ENCODE measurements around the gene ANKRD10.

GRCh38 chr13:110832205-110832479 lies 82.7 kb downstream of the ANKRD10 start:
- TF ChIP-seq, protein P1, sequence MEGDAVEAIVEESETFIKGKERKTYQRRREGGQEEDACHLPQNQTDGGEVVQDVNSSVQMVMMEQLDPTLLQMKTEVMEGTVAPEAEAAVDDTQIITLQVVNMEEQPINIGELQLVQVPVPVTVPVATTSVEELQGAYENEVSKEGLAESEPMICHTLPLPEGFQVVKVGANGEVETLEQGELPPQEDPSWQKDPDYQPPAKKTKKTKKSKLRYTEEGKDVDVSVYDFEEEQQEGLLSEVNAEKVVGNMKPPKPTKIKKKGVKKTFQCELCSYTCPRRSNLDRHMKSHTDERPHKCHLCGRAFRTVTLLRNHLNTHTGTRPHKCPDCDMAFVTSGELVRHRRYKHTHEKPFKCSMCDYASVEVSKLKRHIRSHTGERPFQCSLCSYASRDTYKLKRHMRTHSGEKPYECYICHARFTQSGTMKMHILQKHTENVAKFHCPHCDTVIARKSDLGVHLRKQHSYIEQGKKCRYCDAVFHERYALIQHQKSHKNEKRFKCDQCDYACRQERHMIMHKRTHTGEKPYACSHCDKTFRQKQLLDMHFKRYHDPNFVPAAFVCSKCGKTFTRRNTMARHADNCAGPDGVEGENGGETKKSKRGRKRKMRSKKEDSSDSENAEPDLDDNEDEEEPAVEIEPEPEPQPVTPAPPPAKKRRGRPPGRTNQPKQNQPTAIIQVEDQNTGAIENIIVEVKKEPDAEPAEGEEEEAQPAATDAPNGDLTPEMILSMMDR (IDR thresholded peaks at IDR 0.05; ENCODE audit: borderline replicate concordance, extremely low read depth, low read length, poor library complexity, severe bottlenecking), result no peak
- TF ChIP-seq EZH2 (IDR thresholded peaks at IDR 0.05; ENCODE audit: borderline replicate concordance, low read depth, low read length, severe bottlenecking), result no peak
